Activated naive CD4-positive, alpha-beta T cell treated with anti-CD3 and anti-CD28 coated beads, Interleukin-2, amount 10 ng/mL, durations not matched to agents 7 days and 5 days (primary cell): ENCODE results near the gene PJA2.

Experiments
- CTCF ChIA-PET: fragments of 350-600 bp; sonication (Branson Sonifier 250); formaldehyde crosslinking; loops from one replicate; lab custom pipeline; 2021; ENCODE audit warnings: antibody characterized with exemption; lab: Charles Lee
- DNase-seq: peaks from one replicate; pipeline ENCODE4 v3.0.0-alpha.2; 2020
- H3K27ac Mint-ChIP-seq: one replicate; pipeline ENCODE4 v1.8.0; 2021; ENCODE audit warnings: mild to moderate bottlenecking, moderate library complexity, mixed read lengths
- H3K27me3 Mint-ChIP-seq: one replicate; pipeline ENCODE4 v1.8.0; 2021; ENCODE audit warnings: mild to moderate bottlenecking, mixed read lengths
- H3K36me3 Mint-ChIP-seq: one replicate; pipeline ENCODE4 v1.8.0; 2021; ENCODE audit warnings: mixed read lengths
- H3K4me1 Mint-ChIP-seq: one replicate; pipeline ENCODE4 v1.8.0; 2021; ENCODE audit warnings: mixed read lengths
- H3K4me3 Mint-ChIP-seq: one replicate; pipeline ENCODE4 v1.8.0; 2021; ENCODE audit warnings: mild to moderate bottlenecking, moderate library complexity, mixed read lengths
- H3K9me3 Mint-ChIP-seq: one replicate; pipeline ENCODE4 v1.8.0; 2021; ENCODE audit warnings: mixed read lengths

The PJA2 gene

GRCh38 chr5:109350537-109351270 is 59.1 kb downstream of the PJA2 start:
- Mint-ChIP-seq H3K27ac (no peak overlapping the region), H3K27me3 (no peaks in the 10 kb centered on the region), H3K9me3 (no peaks in the 10 kb centered on the region), H3K36me3 (peaks cover 33% of the 10 kb centered on the region), H3K4me3 (no peak overlapping the region), H3K4me1 (no peaks in the 10 kb centered on the region)
- CTCF ChIA-PET: interaction anchor here (0.7 kb wide), 1 partner anchor 432 kb away, joined by 4 read pairs; no protein-coding TSS in a partner anchor
- DNase-seq: no peak

- H3K4me1 Mint-ChIP-seq: no peaks in the 10 kb centered on the region
- H3K9me3 Mint-ChIP-seq: no peaks in the 10 kb centered on the region
- peaks cover 38% of the 10 kb centered on the region for H3K36me3 Mint-ChIP-seq
- CTCF ChIA-PET: no interaction called here
- H3K27ac Mint-ChIP-seq: peak overlapping the region; percentile 33
- H3K27me3 Mint-ChIP-seq: no peaks in the 10 kb centered on the region
- DNase-seq: no peak
- H3K4me3 Mint-ChIP-seq: no peak overlapping the region
Measured at GRCh38 chr5:109349388-109349787, 60.4 kb downstream of the PJA2 start.

GRCh38 chr5:109347252-109347888 is 62.4 kb downstream of the PJA2 start:
- H3K9me3 Mint-ChIP-seq: no peaks in the 10 kb centered on the region
- peaks cover 40% of the 10 kb centered on the region for H3K36me3 Mint-ChIP-seq
- H3K27ac Mint-ChIP-seq: no peak overlapping the region
- H3K4me1 Mint-ChIP-seq: no peaks in the 10 kb centered on the region
- no peaks in the 10 kb centered on the region for H3K27me3 Mint-ChIP-seq
- H3K4me3 Mint-ChIP-seq: no peak overlapping the region
- CTCF ChIA-PET: no interaction called here
- no peak for DNase-seq

GRCh38 chr5:109345699-109346098 is 64.1 kb downstream of the PJA2 start:
- peaks cover 38% of the 10 kb centered on the region for H3K36me3 Mint-ChIP-seq
- H3K4me1 Mint-ChIP-seq: no peaks in the 10 kb centered on the region
- DNase-seq: no peak
- no peak overlapping the region for H3K4me3 Mint-ChIP-seq
- H3K27me3 Mint-ChIP-seq: no peaks in the 10 kb centered on the region
- CTCF ChIA-PET: no interaction called here
- H3K27ac Mint-ChIP-seq: no peak overlapping the region
- H3K9me3 Mint-ChIP-seq: no peaks in the 10 kb centered on the region

GRCh38 chr5:109340351-109340750 is 69.4 kb downstream of the PJA2 start:
- H3K4me3 Mint-ChIP-seq: no peak overlapping the region
- no peaks in the 10 kb centered on the region for H3K27me3 Mint-ChIP-seq
- DNase-seq: no peak
- peaks cover 29% of the 10 kb centered on the region for H3K36me3 Mint-ChIP-seq
- no peak overlapping the region for H3K27ac Mint-ChIP-seq
- H3K9me3 Mint-ChIP-seq: no peaks in the 10 kb centered on the region
- H3K4me1 Mint-ChIP-seq: no peaks in the 10 kb centered on the region
- CTCF ChIA-PET: no interaction called here

- CTCF ChIA-PET: no interaction called here
- peaks cover 25% of the 10 kb centered on the region for H3K36me3 Mint-ChIP-seq
- H3K4me3 Mint-ChIP-seq: no peak overlapping the region
- no peak overlapping the region for H3K27ac Mint-ChIP-seq
- no peak for DNase-seq
- H3K27me3 Mint-ChIP-seq: no peaks in the 10 kb centered on the region
- no peaks in the 10 kb centered on the region for H3K9me3 Mint-ChIP-seq
- no peaks in the 10 kb centered on the region for H3K4me1 Mint-ChIP-seq
Measured at GRCh38 chr5:109335114-109335513, 74.7 kb downstream of the PJA2 start.

GRCh38 chr5:109334056-109334455 is 75.7 kb downstream of the PJA2 start:
- no peak for DNase-seq
- H3K9me3 Mint-ChIP-seq: no peaks in the 10 kb centered on the region
- CTCF ChIA-PET: no interaction called here
- no peaks in the 10 kb centered on the region for H3K27me3 Mint-ChIP-seq
- no peak overlapping the region for H3K27ac Mint-ChIP-seq
- no peak overlapping the region for H3K4me3 Mint-ChIP-seq
- H3K4me1 Mint-ChIP-seq: no peaks in the 10 kb centered on the region
- H3K36me3 Mint-ChIP-seq: peaks cover 21% of the 10 kb centered on the region

- no peak overlapping the region for H3K4me3 Mint-ChIP-seq
- H3K36me3 Mint-ChIP-seq: peaks cover 5% of the 10 kb centered on the region
- H3K9me3 Mint-ChIP-seq: no peaks in the 10 kb centered on the region
- CTCF ChIA-PET: no interaction called here
- H3K27ac Mint-ChIP-seq: no peak overlapping the region
- H3K27me3 Mint-ChIP-seq: no peaks in the 10 kb centered on the region
- no peak for DNase-seq
- no peaks in the 10 kb centered on the region for H3K4me1 Mint-ChIP-seq
Measured at GRCh38 chr5:109329333-109330237, 80.2 kb downstream of the PJA2 start.

GRCh38 chr5:109328626-109329025 is 81.1 kb downstream of the PJA2 start:
- Mint-ChIP-seq H3K4me3 (no peak overlapping the region), H3K36me3 (peaks cover 5% of the 10 kb centered on the region), H3K27ac (no peak overlapping the region), H3K9me3 (no peaks in the 10 kb centered on the region), H3K4me1 (no peaks in the 10 kb centered on the region), H3K27me3 (no peaks in the 10 kb centered on the region)
- DNase-seq: no peak
- CTCF ChIA-PET: no interaction called here

GRCh38 chr5:109327570-109327969 is 82.2 kb downstream of the PJA2 start:
- Mint-ChIP-seq H3K27ac (no peak overlapping the region), H3K36me3 (peaks cover 3% of the 10 kb centered on the region), H3K27me3 (no peaks in the 10 kb centered on the region), H3K4me3 (no peak overlapping the region), H3K4me1 (no peaks in the 10 kb centered on the region), H3K9me3 (no peaks in the 10 kb centered on the region)
- CTCF ChIA-PET: interaction anchor here (0.8 kb wide), 1 partner anchor 646 kb away, joined by 3 read pairs; no protein-coding TSS in a partner anchor
- DNase-seq: no peak

- no peak overlapping the region for H3K27ac Mint-ChIP-seq
- peaks cover 3% of the 10 kb centered on the region for H3K36me3 Mint-ChIP-seq
- H3K4me1 Mint-ChIP-seq: no peaks in the 10 kb centered on the region
- CTCF ChIA-PET: interaction anchor here (0.8 kb wide), 1 partner anchor 645 kb away, joined by 3 read pairs; no protein-coding TSS in a partner anchor
- no peaks in the 10 kb centered on the region for H3K9me3 Mint-ChIP-seq
- no peak overlapping the region for H3K4me3 Mint-ChIP-seq
- no peaks in the 10 kb centered on the region for H3K27me3 Mint-ChIP-seq
- DNase-seq: no peak
Measured at GRCh38 chr5:109326919-109327318, 82.9 kb downstream of the PJA2 start.

GRCh38 chr5:109325456-109325855 is 84.3 kb downstream of the PJA2 start:
- DNase-seq: no peak
- no peaks in the 10 kb centered on the region for H3K27me3 Mint-ChIP-seq
- no peaks in the 10 kb centered on the region for H3K9me3 Mint-ChIP-seq
- no peak overlapping the region for H3K4me3 Mint-ChIP-seq
- no peaks in the 10 kb centered on the region for H3K4me1 Mint-ChIP-seq
- CTCF ChIA-PET: no interaction called here
- peak overlapping the region; percentile 29 for H3K27ac Mint-ChIP-seq
- H3K36me3 Mint-ChIP-seq: peaks cover 3% of the 10 kb centered on the region

- Mint-ChIP-seq H3K4me3 (no peak overlapping the region), H3K4me1 (no peaks in the 10 kb centered on the region), H3K9me3 (no peaks in the 10 kb centered on the region), H3K36me3 (peaks cover 3% of the 10 kb centered on the region), H3K27me3 (no peaks in the 10 kb centered on the region), H3K27ac (no peak overlapping the region)
- DNase-seq: no peak
- CTCF ChIA-PET: no interaction called here
Measured at GRCh38 chr5:109324931-109325330, 84.8 kb downstream of the PJA2 start.

GRCh38 chr5:109324351-109324750 is 85.4 kb downstream of the PJA2 start:
- no peak for DNase-seq
- Mint-ChIP-seq H3K9me3 (no peaks in the 10 kb centered on the region), H3K27me3 (no peaks in the 10 kb centered on the region), H3K36me3 (peaks cover 3% of the 10 kb centered on the region), H3K4me3 (no peak overlapping the region), H3K4me1 (no peaks in the 10 kb centered on the region), H3K27ac (no peak overlapping the region)
- CTCF ChIA-PET: no interaction called here
